ENCODE measurements around the gene CR1L.
A peak's percentile ranks its signal among the peaks of the same experiment; 100 is the strongest.
"Not testable (repeated sequence)": the region's sequence is repeated elsewhere in the genome, so short reads cannot be mapped to it uniquely, and the experiment has no call there.

Gene CR1L

DNA sequence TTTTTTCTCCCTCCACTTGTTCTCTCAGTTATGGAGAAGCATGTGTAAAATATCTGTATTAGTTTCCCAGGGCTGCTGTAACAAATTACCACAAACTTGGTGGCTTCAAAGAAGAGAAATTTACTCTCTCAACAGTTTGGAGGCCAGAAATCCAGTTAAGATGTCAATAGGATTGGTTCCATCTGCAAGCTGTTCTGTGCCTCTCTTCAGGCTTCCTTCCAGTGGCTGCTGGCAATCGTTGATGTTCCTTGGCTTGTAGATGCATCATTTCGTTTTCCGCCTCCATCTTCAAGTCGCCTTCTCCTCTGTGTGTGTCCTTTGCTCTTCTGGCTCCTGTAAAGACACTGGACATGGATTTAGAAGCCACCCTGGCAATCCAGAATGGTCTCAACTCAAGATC, 45.6 kb downstream of the CR1L start:
- not testable (repeated sequence) for DNase-seq

DNA sequence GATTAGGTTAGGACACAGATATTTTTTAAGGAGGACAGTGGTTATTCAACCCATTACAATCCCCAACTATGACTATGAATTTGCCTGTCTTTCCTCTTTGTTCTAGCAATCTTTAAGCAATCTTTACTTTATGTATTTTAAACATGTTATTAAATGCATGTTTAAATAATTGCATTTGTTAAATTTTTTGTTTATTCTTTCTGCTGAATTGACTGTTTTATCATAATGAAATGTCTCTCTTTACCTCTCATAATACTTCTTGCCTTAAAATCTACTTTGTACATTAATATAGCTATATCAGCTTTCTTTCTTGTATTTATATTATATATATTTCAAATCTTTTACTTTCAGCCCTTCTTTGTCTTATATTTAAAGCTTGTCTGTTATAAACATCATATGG, 46.1 kb downstream of the CR1L start:
- no peak for DNase-seq

DNA sequence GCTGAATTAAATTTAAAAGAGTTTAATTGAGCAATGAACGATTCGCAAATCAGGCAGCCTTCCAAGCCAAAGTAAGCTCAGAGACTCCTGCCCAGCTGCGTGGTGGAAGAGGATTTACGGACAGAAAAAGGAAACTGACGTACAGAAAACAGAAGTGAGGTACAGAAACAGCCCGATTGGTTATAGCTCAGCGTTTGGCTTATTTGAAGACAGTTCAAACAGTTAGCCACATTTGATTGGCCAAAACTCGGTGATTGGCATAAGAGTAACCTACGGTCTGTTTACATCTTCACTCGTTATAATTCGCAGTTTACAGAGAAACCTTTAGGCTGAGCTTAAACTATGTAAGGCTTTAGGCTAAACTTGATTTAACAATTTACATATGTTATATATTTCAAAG, 46.9 kb downstream of the CR1L start:
- DNase-seq: no peak

DNA sequence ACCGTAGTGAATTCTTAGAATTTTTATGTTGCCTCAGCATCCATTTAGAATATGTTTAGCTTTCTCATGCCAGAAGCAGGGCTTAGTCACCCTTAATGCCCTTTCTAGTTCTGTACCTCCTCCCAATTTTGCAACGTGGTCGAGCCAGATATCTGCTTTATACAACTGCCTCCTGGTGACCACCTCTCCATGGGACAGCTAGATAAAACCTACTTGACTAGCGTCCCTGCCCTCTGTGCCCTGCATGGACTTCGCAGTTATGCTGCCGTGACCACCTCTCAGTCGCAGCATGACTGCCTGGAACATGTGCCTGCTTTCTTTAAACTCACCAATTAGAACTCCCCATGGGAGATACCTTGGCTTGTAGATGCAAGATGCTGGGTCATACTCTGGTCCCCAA, 47.4 kb downstream of the CR1L start:
- peak; percentile 88 for DNase-seq

DNA sequence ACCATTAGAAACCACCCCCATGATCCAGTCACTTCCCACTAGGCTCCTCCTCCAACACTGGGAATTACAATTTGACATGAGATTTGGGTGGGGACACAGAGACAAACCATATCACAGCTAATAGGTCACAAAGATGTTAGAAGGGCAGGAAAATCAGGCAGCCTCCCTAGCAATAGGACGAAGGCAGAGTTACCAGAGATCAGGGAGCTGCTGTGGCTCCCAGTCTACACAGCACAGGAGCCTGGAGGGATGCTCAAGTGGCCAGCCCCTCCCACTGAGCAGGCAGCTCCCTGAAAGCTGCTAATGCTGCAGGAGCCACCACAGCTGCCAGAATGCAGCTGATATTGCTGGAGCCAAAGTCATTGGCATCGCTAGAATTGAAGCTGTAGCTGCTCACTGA, 51.0 kb downstream of the CR1L start:
- no peak for DNase-seq

DNA sequence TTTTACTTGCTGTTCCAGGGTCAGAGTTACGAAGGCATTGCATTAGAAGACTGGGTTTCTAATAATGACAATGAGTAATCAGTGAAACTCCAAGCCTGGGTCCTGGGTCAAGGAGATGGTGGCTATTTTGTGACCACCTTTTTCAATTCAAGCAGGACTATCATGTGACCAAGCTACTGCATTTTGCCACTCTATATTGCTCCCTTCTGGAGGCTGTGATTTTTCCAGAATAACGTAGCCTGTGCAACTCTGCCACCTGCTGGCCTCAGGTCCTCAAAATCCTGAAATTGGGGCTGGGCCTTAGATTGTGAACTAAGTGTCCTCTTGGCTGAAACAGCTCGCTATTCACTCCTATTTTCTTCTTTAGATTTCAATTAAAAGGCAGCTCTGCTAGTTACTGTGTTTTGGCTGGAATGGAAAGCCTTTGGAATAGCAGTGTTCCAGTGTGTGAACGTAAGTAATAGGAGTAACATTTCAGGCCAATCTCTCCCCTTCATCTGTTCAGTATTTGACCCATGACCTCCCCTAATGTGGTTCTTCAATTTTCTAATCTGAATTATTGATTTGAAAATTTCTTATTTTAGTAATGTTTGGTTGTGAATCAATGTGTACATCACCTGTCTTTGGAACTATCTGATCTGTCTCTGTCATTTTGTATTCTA, 54.0 kb downstream of the CR1L start:
- DNase-seq: peak; percentile 80

DNA sequence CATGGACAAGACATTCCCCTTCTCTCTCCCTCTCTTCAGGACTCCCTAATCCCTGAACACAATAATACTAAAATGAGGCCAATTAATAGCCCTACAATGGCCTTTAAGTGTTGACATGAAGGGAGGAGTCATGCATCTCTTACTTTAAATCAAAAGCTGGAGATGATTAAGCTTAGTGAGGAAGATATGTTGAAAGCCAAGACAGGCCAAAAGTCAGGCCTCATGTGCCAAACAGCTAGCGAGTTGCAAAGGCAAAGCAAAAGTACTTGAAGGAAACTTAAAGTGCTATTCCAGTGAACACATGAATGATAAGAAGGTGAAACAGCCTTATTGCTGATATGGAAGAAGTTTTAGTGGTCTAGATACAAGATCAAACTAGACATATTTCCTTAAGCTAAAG, 57.4 kb downstream of the CR1L start:
- DNase-seq: no peak

DNA sequence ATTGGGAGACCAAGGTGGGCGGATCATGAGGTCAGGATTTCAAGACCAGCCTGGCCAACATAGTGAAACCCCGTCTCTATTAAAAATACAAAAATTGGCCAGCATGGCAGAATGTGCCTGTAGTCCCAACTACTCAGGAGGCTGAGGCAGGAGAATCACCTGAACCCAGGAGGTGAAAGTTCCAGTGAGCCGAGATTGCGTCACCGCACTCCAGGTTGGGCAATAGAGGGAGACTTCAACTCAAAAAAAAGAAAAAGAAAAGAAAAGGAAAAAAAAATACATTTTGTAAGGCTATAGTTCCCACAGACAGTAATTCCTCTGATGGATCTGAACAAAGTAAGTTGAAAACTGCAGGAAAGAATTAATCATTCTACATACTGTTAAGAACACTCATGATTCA, 58.8 kb downstream of the CR1L start:
- no peak for DNase-seq

DNA sequence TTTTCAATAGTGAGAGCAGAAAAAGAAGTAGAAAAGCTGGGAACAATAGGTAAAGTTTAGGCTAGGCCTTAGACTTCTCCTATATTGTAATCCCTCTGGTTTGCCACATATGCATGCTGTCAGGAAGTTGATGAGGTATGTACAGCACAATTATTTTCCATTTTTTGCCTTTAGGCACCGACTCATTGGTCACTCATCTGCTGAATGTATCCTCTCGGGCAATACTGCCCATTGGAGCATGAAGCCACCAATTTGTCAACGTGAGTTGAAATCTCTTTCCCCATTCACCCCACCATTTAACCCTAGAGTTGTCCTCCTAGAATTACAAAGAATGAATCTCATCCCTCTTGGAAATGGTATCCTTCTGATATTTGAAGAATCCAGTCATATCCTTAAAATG, 63.1 kb downstream of the CR1L start:
- not testable (repeated sequence) for DNase-seq

DNA sequence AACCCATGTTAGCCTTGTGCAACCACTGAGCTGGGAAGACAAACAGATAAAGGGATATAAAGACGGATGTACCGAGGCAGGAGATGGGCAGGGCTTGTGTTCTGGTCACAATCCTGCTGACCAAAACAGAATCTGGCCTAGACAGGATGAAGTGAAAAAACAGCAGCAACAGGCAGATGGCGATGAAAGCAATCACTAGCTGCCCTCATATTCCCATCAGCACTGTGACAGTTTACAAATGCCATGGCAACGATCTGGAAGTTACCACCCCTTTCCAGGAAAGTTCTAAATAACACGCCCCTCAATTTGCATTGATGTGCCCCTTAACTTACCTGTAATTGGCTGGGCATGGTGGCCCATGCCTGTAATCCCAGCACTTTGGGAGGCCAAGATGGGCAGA, 66.4 kb downstream of the CR1L start:
- DNase-seq: peak; percentile 42

DNA sequence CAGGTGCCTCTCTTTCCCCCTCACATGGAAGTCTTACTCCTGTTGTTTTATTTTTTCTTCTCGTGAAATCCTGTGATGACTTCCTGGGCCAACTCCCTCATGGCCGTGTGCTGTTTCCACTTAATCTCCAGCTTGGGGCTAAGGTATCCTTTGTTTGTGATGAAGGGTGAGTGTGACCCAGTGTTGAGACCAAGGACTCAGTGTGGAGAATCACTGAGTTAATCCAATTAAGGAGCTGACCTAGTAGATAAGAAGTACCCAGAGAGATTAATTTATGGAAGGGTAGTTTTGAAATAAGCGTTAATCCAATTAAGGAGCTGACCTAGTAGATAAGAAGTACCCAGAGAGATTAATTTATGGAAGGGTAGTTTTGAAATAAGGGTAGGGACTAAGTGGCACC, 67.8 kb downstream of the CR1L start:
- not testable (repeated sequence) for DNase-seq

DNA sequence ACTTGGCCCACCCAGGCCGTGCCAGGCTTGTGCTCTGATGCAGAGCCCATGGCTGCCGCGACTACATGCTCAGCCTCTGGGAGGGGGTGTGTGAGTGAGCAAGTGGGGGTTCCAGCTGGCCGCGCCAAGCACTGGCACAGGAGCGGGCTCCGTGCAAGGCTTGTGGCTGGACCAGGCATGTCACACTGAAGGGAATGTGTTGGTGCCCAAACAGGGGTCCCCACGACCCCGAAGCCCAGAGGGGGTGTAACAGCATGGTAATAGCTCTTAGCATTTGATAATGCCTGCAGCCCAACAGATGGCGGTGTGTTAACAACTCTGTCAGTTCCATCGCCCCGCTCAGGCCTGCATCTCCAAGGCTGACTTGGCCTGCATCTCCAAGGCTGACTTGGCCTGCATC, 68.6 kb downstream of the CR1L start:
- no peak for DNase-seq

DNA sequence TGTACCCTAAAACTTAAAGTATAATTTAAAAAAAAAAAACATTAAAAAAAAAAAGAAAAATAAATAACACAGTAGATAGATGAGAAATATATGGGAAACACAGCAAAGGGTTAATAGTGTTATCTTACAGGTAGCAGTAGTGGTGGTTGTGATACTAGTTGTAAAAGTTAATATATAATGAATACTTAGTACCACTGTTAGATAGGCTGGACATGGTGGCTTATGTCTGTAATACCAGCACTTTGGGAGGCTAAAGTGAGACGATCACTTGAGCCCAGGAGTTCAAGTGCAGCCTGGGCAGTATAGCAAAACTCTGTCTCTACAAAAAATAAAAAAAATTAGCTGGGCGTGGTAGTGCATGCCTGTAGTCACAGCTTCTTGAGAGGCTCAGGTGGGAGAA, 74.3 kb downstream of the CR1L start:
- no peak for DNase-seq

DNA sequence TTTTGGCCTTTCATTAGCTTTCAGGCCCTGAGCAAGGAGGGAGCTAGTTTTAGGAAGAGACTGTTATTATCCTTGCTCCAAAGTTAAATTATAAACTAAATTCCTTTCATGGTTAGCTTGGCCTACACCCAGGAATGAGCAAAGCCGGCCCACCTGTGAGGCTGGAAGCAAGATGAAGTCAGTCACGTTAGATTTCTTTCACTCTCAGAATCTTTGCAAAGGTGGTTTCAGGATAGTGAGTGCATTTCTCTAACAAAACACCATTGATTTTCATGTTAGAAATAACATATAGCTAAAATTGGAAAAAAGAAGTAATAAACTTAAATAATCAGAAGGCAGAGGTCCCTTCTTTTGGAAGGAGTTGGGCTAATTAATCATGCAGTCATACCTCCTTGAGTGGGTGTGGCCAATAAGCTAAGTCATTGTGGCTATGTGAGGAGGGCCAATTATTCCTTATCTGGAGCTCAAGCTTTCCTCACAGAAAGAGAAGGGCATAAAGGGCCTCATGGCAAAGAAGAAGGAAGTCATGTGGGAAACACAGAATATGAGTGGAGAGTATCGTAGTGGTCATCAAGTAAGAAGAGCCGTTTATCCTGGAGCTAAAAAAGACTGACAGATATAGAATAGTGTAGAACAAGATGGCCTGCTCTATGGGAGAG, 83.4 kb downstream of the CR1L start:
- DNase-seq: peak; percentile 88

DNA sequence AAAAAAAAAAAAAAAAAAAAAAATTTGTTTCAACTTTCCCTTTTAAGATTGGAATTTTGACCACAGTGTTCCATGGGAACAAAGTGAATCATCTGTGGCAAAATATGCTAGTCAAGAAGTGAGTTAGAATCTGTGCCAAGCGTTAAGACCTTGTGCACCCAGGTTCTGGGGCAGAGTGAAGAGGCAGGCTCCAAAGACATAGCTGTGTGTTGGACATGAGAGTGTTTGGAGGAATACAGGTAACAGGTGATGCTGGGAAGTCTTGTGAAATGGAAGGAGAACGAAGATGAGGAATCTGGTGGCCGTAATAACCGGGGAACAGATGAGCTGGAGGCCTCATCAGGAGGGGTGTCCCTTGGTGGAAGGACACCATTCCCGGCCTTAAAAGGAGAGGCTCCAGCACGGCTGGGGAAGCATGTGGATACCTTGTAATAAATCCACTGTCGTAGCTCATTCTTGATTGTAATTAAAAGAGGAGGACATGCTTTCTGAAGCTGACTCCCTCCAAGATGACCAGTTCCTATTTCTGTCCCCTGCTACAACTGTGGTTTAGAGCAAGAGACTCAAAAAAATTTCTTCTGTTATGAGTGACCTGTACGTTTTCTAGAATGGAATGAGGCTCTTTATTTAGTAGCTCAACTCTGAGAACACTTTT, 92.7 kb downstream of the CR1L start:
- not testable (repeated sequence) for DNase-seq

DNA sequence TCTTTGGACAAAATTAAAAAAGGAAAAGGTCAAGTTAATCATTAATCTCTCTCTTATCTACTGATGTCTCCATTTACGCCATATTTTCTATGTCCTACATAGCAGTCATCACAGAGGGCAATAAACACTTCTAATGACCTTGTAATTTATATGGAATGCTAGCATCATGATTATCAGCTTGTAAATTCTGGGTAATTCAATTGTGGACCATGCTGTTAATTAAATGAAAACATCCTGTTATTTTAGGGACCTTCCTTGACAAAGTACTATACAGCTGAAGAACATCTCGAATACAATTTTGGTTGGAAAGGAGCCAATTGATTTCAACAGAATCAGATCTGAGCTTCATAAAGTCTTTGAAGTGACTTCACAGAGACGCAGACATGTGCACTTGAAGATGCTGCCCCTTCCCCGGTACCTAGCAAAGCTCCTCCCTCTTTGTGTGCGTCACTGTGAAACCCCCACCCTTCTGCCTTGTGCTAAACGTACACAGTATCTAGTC, 93.3 kb downstream of the CR1L start:
- not testable (repeated sequence) for DNase-seq

DNA sequence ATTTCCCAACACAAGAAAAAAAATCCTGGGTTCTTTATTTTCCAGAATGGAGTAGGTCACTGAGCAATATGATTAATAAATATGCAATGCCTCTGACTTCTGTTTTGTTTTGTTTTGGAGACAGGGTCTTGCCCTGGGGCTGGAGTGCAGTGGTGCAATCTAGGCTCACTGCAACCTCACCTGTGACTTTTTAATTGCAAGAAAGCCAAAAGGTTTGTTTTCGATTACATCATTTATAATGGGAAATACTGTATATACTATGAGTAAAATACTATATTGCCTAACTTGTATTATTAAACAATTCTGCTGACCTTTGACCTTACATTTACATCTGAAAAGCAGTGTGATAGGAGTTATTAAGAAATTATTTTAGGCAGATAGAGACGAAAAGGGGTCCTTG, 95.3 kb downstream of the CR1L start:
- DNase-seq: no peak

DNA sequence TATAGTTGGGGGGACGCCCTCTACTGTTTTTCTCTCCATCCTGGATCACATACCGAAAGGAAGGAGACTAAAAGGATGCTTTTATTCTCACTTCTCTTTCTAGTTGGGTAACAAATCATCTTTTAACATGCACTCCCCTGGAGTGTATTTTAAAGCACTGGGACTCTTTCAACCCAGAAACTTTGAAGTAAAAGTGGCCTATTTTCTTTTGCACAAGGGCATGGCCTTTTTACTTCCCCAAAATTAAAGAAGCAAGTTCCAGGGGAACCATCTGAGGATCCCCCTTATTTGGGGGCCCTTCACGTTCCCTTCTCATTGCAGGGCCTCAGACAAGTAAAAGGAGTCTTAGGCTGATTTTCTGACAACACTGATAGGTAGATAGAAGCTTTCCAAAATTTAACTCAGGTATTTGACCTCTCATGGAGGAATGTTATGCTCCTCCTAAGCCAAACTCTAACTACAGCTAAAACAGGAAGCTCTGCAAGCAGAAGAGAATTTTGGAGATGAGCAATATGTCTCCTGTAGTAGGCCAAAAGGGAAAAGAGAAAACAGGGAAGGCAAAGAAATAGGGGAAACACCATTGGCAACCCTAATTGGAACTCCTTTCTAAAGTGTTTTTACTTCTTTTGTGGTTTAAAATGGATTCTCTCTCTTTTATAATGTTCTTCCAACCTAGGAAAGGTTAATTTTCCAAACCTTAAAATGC, 98.1 kb downstream of the CR1L start:
- no peak for DNase-seq

DNA sequence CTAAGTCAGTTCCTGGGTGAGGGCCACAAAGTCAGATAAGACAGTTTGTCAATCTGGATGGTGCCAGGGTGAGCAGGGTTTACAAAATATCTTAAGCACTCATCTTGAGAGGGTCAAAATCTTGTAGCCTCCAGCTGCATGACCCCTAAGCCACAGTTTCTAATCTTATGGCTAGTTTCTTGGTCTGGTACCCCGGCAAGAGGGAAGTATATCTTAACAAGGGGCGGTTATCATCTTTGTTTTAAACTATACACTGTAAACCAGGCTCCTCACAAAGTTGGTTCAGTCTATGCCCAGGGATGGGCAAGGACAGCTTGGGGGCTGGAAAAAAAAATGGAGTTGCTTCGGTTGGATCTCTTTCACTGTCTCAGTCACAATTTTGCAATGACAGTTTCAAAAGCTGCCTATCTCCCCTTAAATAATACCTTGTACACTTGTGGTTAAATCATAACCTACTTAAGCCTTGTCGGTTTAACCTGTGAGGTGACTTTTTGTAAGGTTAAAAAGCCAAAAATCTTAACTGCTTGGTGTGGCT, 99.1 kb downstream of the CR1L start:
- peak; percentile 71 for DNase-seq

DNA sequence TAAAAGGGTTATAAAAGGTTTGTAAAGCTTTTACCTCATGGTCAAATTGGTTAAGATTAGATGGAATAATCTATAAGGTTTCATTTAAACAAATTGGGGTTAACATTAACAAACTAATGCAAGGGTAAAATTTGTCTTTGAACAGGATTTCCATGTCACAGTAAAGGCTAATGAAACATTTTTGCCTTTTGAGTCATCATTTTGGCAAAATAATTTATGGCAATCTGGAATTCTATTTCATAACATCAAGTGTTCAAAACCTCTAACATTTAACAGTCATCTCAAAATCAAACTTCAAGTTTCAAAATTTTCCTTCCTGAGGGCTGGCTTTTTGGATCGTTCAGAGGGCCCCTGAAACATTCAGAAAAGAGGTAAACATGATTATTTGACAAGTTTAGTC, 100.4 kb downstream of the CR1L start:
- no peak for DNase-seq

DNA sequence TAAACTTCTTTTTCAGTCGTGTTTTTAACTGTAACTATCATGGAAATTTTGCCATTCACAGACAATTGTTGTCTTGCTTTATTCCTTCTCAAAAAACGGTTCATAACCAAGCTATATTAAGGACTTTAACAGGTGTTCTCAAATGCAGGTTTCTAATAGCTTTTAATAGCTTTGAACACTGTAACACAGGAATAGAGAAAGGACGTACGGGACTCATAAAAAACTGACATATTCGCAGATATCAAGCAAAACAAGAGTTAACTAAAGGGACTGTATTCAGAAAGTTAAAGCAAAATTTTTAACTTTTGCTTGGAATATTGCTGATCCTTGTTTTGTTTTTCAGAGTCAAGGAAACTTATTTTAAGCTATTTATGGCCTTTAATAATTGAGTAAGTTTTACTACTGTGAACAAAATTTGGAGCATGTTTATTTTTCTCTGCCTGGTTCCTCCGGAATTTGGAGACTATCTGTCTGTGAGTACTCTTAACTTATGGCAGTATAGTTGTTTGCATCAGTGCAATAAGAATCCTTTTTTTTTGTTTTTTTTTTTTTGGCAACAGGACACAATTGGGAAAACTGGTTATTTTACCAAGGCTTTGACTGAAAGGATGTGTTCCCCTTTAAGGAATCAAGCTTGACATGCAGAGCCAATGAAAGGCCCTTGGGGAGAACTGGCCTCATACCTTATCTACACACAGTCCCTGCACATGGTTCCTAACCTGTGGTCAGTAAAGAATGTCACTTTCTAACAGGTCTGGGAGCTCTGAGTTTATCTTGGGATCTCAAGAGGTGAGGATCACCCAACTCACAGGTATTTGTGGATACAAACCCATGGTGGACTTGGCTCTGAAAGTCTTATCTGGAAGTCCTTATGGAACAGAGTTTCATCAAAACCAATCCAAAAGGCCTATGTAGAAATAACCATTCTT, 101.2 kb downstream of the CR1L start:
- DNase-seq: peak; percentile 69

All from hematopoietic multipotent progenitor cell treated with erythropoietin and hydrocortisone succinate and interleukin-3 and kit ligand, for 4 days (in vitro differentiated cells).